ENCODE measurements around the gene TSPO. TPM values are rescaled to one million over a fixed set of nuclear protein-coding genes. Genes with fewer than 3 reads are reported as not detected.

TSPO gene
- total and polyA plus RNA-seq, 2 of the 13 experiments (the other 11 are each of a cell fraction or from before 2014, with no cell fraction given), result 0.46 to 1.4 TPM

DNA sequence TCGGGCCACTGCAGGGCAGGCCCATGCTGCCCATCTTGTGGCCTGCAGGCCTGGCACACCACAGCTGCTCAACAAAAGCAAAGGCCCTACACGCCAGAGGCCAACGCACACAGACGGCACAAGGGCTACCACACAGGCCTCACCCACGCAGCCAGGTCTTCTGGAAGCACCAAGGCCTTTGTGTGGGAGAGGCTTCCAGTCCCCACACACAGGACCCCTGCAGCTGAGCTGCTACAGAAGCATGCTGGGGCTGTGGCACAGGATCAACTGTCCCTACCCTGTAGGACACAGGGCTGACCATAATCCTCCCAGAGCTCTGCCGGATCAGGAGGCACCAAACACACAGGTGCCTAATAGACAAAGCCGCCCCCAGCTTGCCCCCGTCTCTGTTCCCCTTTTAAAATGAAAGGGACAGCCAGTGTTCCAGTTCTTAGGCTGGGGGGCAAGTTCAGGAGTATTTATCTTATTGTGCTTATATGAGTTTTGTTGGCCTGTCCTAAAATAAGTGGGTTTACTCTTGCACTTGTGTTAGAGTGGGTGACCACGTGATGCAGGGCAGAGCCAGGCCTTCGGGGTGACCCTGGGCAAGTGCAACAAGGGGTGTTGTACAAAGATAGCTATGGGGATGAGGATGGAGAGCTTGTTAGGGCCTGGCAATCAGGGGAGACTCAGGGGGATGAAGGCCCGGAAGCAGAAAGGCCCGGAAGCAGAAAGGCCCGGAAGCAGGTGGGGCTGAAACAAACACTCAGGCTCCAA lies 30.1 kb downstream of the TSPO start:
- POLR2A ChIA-PET, result no interaction called here
- H3K79me2 ChIP-seq (ENCODE audit: insufficient read depth, low read length), result peaks cover 12% of the 10 kb centered on the region

DNA sequence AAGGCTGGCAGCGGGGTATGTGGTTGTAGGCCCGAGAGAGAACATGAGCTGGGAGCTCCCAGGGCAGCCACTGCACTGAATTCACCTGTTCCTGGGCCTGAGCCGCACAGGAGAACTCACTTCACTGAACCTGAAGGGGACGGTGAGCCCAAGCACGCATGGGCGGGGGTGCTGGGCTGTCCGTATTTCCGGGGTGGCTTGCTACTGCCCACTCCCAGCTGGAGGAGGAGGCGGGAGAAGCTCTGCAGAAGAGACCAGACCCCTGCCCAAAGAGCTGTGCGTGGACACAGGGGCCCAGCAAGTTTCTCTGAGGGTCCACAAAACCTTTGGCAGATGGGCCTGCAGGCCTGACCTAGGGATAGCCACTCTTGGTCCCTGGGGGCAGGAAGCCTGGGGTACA lies 30.8 kb downstream of the TSPO start:
- no peak for FAIRE-seq
- no TSS peak for BruUV-seq (replicated peaks)
- no peaks in the 10 kb centered on the region for H3K9me3 ChIP-seq (ENCODE audit: low read length)
- in situ Hi-C loops (cut with HindIII; ENCODE audit: extremely low pct_ligation_motif_present, low pct_unique_long_range_greater_than_20kb) (no loop called here), intact Hi-C loops (cut with micrococcal nuclease; ENCODE audit: unreplicated experiment) (no loop called here)
- peaks cover 24% of the 10 kb centered on the region for H3K4me1 ChIP-seq (ENCODE audit: insufficient read depth, low read length)
- no peak overlapping the region for H3K9ac ChIP-seq (ENCODE audit: insufficient read depth, low read depth, low read length)
- H3K4me3 ChIP-seq (replicated peaks in 1 of 3; ENCODE audit: insufficient read depth in 1 of 3, low read depth in 2 of 3, low read length in 3 of 3), result no peak overlapping the region
- peaks cover 14% of the 10 kb centered on the region for H3K79me2 ChIP-seq (ENCODE audit: insufficient read depth, low read length)
- no peak overlapping the region for H3K4me2 ChIP-seq (ENCODE audit: low read depth, low read length)
- H3K27ac ChIP-seq (ENCODE audit: extremely low read length, insufficient read depth, low read length), result no peak overlapping the region
- ChIA-PET CTCF (ENCODE audit: low intra/inter-chr PET ratio, low total read pairs) (no interaction called here), POLR2A (no interaction called here)
- no peaks in the 10 kb centered on the region for H3K27me3 ChIP-seq (ENCODE audit: control insufficient read depth in 1 of 2, insufficient read depth in 2 of 2, low read length in 2 of 2)
- ATAC-seq, result no peak
- 94% methylated on average over 9 of the region's 10 CpGs for WGBS (ENCODE audit: low lambda C conversion rate)
- DNase-seq (ENCODE audit: low spot score), result no peak
- H3K36me3 ChIP-seq (replicated peaks in 1 of 2; ENCODE audit: control insufficient read depth in 1 of 2, insufficient read depth in 2 of 2, low read length in 2 of 2), result peaks cover 9 to 25% of the 10 kb centered on the region in 2 experiments; a peak in 4 of 5 replicates
- no peaks in the 10 kb centered on the region for H4K20me1 ChIP-seq (ENCODE audit: insufficient read depth, low read length)
- H2AFZ ChIP-seq (ENCODE audit: low read length), result no peak overlapping the region
- no peak for TF ChIP-seq YY1 (IDR thresholded peaks at IDR 0.05; ENCODE audit: insufficient read depth, insufficient replicate concordance, low read depth, low read length)
- no peak for TF ChIP-seq ZNF264 (CRISPR knock-in tag; IDR thresholded peaks at IDR 0.05)
- no peak for TF ChIP-seq EEA1 (CRISPR knock-in tag; IDR thresholded peaks at IDR 0.05; ENCODE audit: borderline replicate concordance)
- TF ChIP-seq, protein P1, sequence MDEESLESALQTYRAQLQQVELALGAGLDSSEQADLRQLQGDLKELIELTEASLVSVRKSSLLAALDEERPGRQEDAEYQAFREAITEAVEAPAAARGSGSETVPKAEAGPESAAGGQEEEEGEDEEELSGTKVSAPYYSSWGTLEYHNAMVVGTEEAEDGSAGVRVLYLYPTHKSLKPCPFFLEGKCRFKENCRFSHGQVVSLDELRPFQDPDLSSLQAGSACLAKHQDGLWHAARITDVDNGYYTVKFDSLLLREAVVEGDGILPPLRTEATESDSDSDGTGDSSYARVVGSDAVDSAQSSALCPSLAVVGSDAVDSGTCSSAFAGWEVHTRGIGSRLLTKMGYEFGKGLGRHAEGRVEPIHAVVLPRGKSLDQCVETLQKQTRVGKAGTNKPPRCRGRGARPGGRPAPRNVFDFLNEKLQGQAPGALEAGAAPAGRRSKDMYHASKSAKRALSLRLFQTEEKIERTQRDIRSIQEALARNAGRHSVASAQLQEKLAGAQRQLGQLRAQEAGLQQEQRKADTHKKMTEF (CRISPR knock-in tag; IDR thresholded peaks at IDR 0.05), result no peak
- TF ChIP-seq, protein P2, sequence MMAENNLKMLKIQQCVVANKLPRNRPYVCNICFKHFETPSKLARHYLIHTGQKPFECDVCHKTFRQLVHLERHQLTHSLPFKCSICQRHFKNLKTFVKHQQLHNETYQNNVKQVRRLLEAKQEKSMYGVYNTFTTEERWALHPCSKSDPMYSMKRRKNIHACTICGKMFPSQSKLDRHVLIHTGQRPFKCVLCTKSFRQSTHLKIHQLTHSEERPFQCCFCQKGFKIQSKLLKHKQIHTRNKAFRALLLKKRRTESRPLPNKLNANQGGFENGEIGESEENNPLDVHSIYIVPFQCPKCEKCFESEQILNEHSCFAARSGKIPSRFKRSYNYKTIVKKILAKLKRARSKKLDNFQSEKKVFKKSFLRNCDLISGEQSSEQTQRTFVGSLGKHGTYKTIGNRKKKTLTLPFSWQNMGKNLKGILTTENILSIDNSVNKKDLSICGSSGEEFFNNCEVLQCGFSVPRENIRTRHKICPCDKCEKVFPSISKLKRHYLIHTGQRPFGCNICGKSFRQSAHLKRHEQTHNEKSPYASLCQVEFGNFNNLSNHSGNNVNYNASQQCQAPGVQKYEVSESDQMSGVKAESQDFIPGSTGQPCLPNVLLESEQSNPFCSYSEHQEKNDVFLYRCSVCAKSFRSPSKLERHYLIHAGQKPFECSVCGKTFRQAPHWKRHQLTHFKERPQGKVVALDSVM (CRISPR knock-in tag; IDR thresholded peaks at IDR 0.05), result no peak
- TF ChIP-seq BCL6 (CRISPR knock-in tag; IDR thresholded peaks at IDR 0.05), result no peak
- TF ChIP-seq ZBTB20 (CRISPR knock-in tag; IDR thresholded peaks at IDR 0.05; ENCODE audit: borderline replicate concordance, low read depth), result no peak
- no peak for TF ChIP-seq MEF2D (CRISPR knock-in tag; IDR thresholded peaks at IDR 0.05)

More for the DNA sequence above, 30.1 kb downstream of the TSPO start:
- 97% methylated on average over 7 of the region's 13 CpGs for WGBS (ENCODE audit: low lambda C conversion rate)
- no TSS peak for BruUV-seq (replicated peaks)
- no peaks in the 10 kb centered on the region for H4K20me1 ChIP-seq (ENCODE audit: insufficient read depth, low read length)
- DNase-seq (ENCODE audit: low spot score) (no peak), FAIRE-seq (no peak), ATAC-seq (no peak)
- no peak overlapping the region for H2AFZ ChIP-seq (ENCODE audit: low read length)
- in situ Hi-C loops (cut with HindIII; ENCODE audit: extremely low pct_ligation_motif_present, low pct_unique_long_range_greater_than_20kb), result no loop called here
- no peaks in the 10 kb centered on the region for H3K27me3 ChIP-seq (ENCODE audit: control insufficient read depth in 1 of 2, insufficient read depth in 2 of 2, low read length in 2 of 2)
- no peak for TF ChIP-seq ZNF598 (CRISPR knock-in tag; IDR thresholded peaks at IDR 0.05; ENCODE audit: borderline replicate concordance)
- no peak for TF ChIP-seq PHF20 (CRISPR knock-in tag; IDR thresholded peaks at IDR 0.05)
- TF ChIP-seq YY1 (IDR thresholded peaks at IDR 0.05; ENCODE audit: insufficient read depth, insufficient replicate concordance, low read depth, low read length), result no peak
- TF ChIP-seq KDM3A (CRISPR knock-in tag; IDR thresholded peaks at IDR 0.05; ENCODE audit: low read depth), result no peak
- TF ChIP-seq RBM22 (optimal IDR thresholded peaks at IDR 0.05; ENCODE audit: low read length), result no peak
- CTCF ChIA-PET (ENCODE audit: low intra/inter-chr PET ratio, low total read pairs), result no interaction called here
- no peaks in the 10 kb centered on the region for H3K9me3 ChIP-seq (ENCODE audit: low read length)
- no peak overlapping the region for H3K4me2 ChIP-seq (ENCODE audit: low read depth, low read length)
- intact Hi-C loops (cut with micrococcal nuclease; ENCODE audit: unreplicated experiment), result no loop called here
- H3K4me1 ChIP-seq (ENCODE audit: insufficient read depth, low read length), result peaks cover 24% of the 10 kb centered on the region
- H3K4me3 ChIP-seq (replicated peaks in 1 of 3; ENCODE audit: insufficient read depth in 1 of 3, low read depth in 2 of 3, low read length in 3 of 3), result no peak overlapping the region
- H3K36me3 ChIP-seq (replicated peaks in 1 of 2; ENCODE audit: control insufficient read depth in 1 of 2, insufficient read depth in 2 of 2, low read length in 2 of 2), result peaks cover 9 to 25% of the 10 kb centered on the region in 2 experiments; a peak in 4 of 5 replicates
- no peak overlapping the region for H3K9ac ChIP-seq (ENCODE audit: insufficient read depth, low read depth, low read length)
- H3K27ac ChIP-seq (ENCODE audit: extremely low read length, insufficient read depth, low read length), result no peak overlapping the region

All from HepG2 (cell line).